Stimulated activated CD4-positive, alpha-beta T cell treated with anti-CD3 and anti-CD28 coated beads, Interleukin-4, amount 100 ng/mL, for 24 hours (primary cell): ENCODE measurements around the gene CCL27.

ENCODE experiments used
- DNase-seq: peaks from one replicate; pipeline ENCODE4 v3.0.0-alpha.2; 2020

CCL27 gene

DNA sequence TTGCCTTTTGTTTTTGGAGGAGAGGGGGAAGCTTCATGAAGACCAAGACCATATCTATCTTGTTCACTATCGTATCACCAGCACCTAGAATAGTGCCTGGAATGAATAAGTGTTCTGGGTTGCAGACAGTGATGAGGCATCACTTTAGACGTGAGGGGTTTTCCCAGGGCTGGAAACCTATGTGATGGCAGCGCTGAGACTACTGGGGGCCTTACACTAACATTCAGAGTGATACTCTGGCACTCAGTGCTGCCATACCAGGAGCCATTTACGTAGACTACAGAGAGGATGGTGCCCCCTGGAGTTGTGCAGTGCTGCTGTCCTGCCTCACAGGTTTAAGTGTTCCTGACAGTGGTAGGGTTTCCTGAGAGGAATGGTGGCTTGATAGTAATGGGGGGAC, 21.7 kb upstream of the CCL27 start:
- peak; percentile 52 for DNase-seq

DNA sequence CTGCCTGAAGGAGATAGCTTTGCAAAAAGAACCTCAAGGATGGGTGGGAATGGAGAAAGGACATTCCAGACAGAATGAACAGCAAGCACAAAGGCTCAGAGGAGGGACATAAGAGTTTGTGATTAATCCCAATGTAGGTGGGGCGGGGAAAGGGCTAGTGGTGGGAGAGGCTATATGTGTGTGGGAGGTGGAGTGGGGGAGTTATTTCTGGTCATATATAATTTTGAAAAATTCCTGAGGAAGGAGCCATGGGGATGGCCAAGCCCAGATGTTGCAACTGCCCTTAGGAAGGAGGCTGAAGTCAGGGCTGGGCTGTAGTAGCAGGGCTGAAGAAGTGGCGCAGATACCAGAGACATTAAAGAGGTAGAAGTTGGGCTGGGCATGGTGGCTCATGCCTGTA, 13.4 kb upstream of the CCL27 start:
- DNase-seq, result no peak

DNA sequence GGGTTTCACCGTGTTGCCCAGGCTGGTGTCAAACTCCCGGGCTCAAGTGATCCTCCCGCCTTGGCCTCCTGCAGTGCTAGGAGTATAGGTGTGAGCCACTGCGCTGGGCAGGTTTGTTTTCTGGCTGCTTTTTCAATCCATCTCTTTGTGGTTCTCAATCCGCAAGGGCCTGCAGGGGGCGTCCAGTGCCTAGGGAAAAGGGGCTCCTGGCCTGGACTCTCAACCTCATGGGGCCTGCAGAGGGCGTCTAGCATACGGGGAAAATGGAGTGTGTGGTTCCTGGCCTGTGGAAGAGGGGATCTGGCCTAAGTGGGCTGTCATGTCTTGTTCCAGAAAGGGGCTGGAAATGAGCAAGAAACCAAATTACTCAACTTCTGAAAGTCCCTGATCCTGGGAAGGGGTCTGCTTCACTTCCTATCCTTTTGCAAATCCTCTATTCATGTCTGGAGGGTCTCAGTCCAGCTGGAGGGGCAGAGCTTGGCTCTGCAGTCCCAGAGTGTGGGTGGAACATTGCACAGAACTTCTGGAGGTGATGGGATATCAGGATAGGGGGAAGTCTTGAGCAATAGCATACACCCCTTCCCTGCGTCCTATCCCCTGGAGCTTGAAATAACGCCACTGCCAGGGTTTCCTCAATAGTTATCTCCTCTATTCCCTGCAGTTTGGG, 12.7 kb upstream of the CCL27 start:
- DNase-seq, result peak; percentile 63

DNA sequence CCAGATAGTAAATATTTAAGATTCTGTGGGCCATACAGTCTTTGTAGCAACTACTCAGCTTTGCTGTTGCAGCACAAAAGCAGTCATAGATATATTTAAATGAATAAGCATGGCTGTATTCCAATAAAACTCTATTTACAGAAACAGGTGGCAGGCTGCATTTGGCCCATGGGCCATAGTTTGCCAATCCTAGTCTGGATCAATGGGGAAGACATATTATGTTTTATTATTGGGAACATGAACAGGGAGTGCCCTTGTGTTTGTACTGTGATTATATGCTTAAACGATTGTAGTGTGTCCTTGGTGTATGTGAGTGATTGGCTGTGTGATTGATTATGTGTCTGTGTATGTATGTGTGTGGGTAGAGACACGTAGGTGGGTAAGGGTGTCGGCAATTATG, 12.0 kb upstream of the CCL27 start:
- DNase-seq, result no peak

DNA sequence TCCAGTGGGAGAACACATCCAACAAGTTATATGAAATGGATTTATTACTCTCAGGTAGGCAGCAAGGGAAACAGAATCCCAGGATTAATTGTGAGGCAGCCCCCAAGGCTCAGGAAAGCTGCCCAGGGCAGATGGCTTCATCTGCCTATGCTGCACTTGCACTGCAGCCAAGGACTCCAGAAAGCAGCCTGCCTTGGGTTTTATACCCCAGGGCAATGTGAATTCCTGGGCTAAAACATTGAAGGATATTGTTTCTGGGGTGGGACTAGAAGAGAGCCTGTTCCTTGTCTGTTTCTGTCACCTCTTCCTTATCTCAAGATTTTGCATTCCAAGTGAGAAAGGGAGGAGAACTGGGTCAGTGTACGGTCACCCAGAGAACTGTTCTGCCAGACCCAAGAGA, 8.8 kb upstream of the CCL27 start:
- DNase-seq, result no peak

DNA sequence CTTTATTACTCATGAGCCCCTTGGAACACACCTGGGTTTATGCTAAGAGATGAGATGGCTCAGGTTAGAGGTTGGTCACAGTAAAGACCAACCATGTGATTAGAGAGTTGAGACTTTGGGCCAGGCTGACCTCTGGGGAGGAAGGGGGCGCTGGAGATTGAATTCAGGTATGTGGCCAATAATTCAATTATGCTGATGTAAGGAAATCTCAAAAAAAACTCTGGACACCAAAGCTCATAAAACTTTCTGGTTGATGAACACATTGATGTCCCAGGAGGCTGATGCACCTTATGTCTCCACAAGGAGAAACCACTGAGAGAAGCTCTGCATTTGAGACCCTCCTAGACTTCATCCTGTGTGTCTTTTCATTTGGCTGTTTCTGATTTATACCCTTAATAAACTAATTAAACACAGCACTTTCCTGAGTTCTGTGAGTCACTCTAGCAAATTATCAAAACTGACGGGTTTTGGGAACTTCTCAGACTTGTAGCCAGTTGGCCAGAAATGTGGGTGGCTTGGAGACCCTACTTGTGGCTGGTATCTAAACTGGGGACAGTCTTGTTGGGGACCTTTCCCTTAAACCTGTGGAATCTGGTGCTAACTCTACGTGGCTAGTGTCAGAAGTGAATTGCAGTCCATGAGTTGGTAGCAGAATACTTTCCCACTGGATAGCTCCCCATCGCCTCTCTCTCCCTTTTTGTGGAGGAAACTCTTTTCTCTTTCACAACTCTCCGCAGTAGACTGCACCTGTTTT, 7.5 kb upstream of the CCL27 start:
- DNase-seq, result no peak

DNA sequence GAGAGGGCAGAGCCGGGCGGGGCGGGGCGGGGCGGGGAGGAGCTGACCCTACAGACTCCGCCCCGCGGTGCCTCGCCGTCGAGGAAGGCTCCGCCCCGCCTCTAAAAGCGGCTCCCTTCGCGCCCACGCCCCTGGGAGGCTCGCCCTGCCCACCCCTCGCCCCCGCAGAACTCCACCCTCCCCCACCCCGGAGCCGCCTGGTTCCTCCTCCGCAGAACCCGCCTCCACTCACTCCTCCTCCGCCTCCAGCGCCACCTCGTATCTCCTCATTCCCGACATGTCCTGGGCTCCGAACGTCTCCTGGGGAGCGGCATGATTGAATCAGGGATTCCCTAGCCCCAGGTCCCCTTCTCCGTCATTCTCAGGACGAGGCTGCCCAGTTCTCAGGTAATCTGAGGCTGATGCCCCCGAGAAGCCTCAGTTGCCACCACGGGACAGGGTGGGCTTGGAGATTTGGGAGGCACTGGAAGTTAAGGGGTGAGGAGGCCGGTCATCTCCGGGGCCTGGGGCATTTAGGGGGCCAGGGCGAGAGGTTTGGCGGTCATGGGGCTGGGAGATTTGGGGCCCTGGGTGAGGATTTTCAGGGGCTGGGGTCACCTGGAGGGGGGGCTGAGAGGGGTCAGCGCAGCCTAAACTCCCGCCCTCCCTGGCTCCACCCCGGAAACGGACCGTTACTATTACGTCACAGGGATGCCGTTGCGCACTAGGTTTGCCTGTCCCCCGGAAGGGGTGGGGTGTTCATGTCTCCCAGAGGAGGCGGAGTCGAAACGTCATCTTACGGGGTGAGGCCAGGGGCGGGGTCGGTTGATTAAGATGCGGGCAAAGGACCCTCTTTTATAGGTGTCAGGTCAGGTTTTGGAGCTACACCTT, 3.2 kb upstream of the CCL27 start:
- peak; percentile 82 for DNase-seq

DNA sequence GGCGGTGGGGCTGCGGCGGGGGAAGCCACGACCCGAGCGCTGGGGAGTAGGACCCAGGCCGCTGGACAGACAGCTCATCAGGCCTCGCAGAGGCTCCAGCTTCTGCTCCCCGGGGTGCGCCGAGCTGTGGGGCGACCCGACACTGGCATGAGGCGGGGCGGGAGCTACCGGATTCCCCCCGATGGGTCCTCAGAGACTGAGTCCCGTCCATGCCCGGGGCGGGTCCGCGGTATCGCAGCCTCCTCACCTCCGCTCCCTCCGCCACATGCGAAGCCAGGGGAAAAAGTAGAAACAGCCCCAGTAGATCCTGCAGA, 2.6 kb upstream of the CCL27 start:
- DNase-seq, result no peak

DNA sequence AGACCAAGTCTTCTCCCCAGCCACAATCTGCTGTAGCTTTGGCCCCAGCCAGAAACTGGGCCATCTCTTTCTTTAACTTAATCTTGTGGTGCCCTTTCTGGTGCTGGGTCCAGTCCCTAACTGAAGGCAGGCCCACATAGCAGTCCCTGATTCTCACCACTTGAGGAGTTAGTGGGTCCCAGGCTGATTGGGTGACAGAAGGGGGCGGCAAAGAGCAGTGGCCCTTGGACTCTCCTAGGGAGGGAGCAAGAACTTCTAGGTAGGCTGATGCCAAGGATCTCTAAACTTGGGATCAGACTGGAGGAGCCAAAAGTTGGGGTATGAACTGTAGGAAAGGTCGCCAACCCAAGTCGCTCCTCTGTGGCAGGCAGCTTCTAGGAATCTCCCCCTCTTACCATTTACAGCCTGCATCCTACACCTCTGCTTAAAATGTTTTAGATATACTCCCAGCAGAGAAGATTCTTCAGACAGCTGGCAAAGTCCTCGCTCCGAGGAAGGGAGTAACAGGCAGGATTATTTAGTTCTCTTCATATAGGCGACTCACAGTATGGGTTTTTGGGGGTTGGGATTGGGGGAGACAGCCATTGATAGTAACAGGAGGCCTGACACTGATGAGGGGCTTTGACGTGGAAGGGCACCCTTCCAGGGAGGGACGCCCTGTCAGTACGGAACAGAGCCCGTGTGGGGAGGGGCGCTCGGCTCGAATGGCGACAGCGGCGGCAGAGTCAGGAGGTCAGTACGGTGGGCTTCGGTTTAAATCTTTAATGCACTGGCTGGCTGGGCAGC, 2.0 kb upstream of the CCL27 start:
- DNase-seq, result peak; percentile 58

DNA sequence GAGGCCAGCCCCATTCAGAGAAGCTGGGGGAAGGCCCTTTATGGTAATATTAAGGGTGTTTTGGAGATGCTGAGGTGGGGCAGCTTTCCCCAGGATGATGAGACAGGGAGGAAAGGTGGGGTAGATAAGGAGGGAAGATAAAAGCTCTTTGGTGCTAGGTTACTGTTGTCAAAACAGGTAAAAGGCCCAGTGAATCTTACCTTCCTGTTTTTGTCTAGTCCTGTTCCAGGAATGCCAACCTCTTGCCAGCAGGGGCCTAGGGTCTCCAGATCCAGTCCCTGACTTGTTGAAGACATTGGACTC, 797 bp upstream of the CCL27 start:
- DNase-seq, result no peak

DNA sequence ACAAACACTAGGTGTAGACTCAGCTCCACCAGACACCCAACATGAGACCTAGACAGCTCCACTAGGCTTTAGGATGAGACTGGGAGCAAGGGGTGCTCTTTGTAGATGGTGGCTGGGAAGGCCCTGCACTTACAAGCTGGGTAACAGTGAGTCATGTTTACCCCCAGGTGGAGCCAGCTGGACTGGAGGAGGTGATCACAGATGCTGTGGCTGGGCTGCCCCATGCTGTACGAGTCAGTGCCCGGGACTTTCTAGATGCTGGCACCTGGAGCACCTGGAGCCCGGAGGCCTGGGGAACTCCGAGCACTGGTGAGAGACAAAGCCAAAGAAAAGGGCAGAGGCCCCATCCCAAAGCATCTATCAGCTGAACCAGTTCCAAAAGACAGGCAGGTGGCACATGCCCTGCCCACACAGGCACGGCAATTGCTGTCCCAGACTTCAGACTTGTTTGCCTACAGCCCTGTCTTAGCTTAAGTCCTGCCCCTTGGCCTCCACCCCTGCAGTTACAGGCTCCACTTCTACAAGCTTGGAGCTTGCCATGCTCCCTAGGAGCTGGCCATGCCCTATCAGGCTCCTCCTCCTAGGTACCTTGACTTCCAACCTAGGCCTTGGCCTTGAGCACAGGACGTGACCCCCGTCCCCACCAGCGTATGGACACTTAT, 2.7 kb downstream of the CCL27 start:
- no peak for DNase-seq

DNA sequence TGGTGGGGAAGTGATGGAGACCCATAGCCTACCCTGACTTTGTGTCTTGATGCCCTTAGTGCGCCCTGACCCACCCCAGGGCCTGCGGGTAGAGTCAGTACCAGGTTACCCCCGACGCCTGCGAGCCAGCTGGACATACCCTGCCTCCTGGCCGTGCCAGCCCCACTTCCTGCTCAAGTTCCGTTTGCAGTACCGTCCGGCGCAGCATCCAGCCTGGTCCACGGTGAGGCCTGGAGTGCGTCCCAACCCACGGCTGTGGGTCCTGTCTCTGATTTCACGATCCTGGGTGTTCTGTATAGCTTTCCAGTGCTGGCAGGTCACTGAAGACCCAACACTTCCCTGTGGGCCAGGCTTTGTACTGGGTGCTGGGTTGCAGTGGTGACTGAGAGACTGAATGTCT, 4.0 kb downstream of the CCL27 start:
- no peak for DNase-seq

DNA sequence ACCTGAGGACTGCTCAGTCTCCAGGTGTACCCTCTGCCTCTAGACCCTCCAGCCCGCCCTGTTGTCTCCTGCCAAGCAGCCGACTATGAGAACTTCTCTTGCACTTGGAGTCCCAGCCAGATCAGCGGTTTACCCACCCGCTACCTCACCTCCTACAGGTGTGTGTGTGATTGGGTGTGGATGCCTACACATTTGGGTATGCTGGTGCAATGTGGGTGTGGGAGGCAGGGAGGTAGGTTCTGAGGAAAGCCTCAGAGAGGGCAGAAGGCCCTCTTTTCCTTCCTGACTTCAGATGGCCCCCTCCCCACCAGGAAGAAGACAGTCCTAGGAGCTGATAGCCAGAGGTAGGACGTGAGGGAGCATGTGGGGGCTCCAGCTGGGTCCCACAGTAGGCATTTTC, 5.5 kb downstream of the CCL27 start:
- DNase-seq, result no peak

DNA sequence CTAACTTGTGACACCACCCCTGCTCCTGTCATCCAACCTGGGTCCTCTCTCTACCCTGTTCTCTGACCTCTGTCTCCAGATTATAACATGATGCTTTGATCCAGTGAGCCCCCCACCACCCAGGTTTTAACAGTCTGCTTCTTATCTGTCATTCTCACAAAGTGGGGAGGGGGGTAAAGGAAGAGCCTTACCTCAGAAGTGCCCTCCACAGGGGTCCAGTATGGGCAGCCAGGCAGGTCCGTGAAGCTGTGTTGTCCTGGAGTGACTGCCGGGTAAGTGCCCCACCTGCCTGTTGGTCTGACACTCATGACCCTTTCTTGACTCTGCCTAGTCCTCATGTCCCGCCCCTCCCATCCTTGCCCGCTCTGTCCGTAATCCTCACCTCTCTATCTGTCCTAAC, 7.1 kb downstream of the CCL27 start:
- no peak for DNase-seq

DNA sequence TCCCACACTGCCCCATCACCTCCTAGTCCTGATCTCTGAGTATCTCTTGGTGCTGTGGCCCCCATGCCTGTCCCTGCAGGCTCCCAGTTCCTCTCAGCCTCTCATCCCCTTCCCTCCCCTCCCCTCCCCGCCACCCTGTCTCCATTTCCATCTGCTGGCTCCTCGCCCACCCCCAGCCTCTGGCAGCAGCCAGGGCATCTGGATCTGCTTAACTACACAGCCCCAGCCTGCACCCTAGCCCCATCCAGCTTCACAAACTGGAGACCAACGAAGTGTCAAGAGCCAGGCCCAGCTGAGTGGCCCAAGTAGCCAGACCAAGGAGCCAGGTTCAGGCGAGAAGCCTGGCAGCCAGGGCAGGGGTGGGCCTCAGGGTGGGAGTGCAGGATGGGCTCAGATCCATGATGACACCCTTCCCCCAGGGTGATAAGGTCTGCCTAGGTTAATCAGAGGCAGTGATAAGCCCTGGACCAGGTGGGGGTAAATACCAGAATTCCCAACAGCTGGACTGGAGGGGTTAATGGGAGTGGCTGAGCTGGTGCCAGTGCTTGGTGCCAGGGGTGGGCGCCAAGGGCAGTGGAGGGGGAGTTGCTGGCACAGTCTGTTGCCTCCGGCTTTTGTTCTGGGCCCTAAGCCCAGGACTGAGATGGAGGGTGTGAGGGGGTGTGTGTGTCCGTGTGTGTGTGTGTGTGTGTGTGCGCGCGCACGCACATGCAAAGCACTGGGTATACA, 8.0 kb downstream of the CCL27 start:
- DNase-seq, result no peak

DNA sequence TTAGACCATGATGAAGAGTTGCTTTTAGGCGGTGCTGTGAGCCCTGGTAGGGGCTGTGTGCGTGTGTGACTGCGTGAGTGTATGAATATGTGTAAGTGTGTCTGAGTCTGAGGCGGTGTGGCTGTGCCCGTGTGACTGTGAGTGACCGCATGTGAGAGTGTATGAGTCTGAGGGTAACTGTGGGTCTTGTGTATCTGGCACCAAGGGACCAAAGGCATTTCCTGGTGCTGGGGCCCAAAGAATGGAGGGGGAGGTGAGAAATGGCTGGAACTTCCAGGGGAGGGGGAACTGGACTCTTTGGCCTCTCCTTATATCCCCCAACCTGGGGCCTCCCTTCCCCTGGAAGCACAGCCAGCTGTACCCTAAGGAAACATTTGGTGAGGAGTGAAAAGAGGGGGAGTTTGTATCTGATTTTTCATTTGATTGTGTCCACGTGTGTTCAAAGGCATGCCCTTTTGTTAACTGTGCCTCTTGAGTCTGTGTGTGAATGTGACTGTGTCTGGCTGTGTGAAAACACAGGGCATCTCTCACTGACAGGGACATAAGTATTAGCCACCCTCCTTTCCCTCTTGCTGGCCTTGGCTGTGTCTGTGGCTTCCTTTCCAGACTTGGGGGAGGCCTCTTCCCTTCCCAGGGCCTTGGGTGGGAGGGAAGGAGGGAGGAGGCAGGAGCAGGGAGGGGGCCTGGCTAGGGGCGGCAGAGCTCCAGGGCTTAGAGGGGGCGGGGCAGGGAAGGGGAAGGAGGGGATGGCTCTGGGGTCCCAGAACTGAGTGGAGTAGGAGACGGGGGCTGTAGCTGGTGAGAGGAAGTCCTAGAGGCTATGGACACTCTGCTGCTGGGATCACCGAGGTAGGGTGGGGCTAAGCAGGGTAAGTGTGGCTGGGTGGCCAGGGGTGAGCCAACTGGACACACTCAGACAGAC, 9.0 kb downstream of the CCL27 start:
- DNase-seq, result no peak

DNA sequence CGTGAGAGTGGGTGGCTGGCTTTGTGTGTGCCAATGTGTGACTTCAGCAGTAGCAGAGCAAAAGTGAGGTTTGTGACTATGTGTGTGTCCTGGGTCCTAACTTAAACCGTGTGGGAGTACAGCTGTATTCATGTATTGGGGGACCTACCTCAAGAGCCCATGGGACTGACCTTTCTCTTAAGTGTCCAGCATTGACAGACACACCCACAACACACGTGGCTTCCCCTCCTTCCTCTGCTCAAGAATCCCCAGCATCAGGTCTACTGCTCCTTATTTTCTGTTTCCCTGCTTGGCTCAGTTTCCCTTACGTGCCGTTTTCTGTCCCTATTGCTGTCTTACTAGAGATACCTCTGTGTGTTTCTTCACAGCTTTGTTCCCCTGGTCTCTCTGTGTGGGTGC, 9.9 kb downstream of the CCL27 start:
- no peak for DNase-seq

DNA sequence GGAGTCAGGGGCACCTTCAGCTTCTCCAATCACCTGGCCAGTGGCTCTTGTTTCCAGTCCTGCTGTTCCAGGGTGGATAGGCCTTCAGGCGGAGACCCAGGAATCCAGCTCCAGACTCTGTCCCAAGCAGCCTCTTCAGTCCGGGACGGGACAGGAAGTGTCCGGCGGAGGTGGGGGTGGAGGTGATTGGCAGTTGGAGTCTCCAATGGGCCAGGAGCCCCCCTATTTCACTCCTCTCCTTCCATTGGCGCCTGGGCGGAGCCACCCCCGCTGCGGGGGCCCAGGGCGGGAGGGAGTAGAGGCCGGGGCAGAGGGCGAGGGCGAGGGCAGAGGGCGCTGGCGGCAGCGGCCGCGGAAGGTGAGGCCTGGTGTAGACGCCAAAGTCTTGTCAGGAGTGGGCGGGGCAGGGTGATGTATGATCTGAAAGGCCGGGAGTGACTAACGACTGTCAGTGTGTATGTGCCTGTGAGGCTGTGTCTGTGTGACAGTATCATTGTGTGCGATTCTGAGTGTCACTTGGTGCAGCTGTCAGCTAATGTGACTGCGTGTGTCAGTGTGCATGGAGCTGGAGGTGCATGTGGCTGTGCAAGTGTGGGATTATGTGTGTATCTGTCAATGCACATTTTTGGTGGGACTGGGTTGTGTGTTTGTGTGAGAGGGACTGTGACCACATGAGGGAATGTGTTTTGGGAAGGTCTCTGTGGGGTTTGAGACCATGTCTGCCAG, 10.4 kb downstream of the CCL27 start, which contains the start of gene IL11RA:
Gene IL11RA, plus strand, starts transcription at position 310 of the 726 bp plus-strand sequence. CDS start 3,033 bp downstream, outside the sequence.
- DNase-seq, result peak; percentile 65

DNA sequence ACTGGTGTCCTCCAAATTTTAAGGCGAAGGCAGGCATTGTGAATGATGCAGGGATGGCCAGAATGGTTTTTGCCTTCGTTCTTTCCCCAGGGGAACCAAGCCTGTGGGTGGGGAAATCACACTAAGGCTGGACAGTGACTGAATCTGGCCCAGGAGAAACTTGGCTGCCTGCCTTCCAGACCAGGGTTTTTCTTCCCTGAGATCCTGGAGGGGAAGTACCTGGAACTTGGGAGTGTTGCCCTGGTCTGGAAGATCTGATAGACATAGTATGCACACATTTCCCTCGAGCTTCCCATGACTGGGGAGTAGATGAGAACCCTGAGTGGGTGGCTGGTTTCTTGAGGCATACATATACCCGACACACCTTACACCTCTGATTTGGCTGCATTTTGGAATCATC, 11.1 kb downstream of the CCL27 start:
- no peak for DNase-seq

DNA sequence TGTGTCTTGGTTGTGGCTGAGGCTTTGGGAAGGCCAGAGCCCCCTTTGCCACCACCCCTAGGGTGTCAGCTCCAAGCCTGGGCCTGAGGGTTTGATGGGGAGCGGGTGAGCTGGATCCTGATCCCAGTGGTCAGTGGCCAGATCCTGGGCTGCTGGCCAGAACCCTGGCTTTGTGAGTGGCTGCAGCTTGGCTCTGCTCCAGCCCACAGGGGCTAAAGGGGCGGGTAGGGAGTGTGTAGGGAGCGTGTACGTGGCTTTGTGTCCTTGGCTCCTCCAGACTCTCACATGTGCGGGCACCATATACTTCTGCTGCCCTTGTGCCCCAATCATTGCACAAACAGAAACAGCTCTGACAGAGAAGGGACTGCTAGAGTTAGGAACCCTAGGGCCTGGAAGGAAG, 11.6 kb downstream of the CCL27 start:
- DNase-seq, result no peak
